HFFc6 (cell line): Measurements from ENCODE around the gene NEU2. TPM values are rescaled to one million over a fixed set of nuclear protein-coding genes. Genes with fewer than 3 reads are reported as not detected.
A peak's percentile ranks its signal among the peaks of the same experiment; 100 is the strongest.

Experiments
- DNase-seq: peaks from one replicate; pipeline ENCODE4 v3.0.0-alpha.2; 2018
- H3K27ac Mint-ChIP-seq: 2 replicates; pipeline ENCODE4 v1.8.0; 2020; ENCODE audit warnings: mild to moderate bottlenecking, mixed read lengths
- H3K27me3 Mint-ChIP-seq: 2 replicates; pipeline ENCODE4 v1.8.0; 2021; ENCODE audit warnings: mild to moderate bottlenecking, moderate library complexity, mixed read lengths; ENCODE audit not compliant: insufficient read depth
- H3K36me3 Mint-ChIP-seq: 2 replicates; pipeline ENCODE4 v1.8.0; 2021; ENCODE audit warnings: low read depth, mixed read lengths
- H3K4me1 Mint-ChIP-seq: 2 replicates; pipeline ENCODE4 v1.8.0; 2020; ENCODE audit warnings: low read depth, mixed read lengths
- H3K4me3 Mint-ChIP-seq: 2 replicates; pipeline ENCODE4 v1.8.0; 2020; ENCODE audit warnings: mild to moderate bottlenecking, moderate library complexity, mixed read lengths
- H3K9me3 Mint-ChIP-seq: 2 replicates; pipeline ENCODE4 v1.8.0; 2020; ENCODE audit warnings: mild to moderate bottlenecking, mixed read lengths
- CTCF ChIP-seq: fragments of 200-600 bp; sonication (generic); IDR thresholded peaks from 2 replicates; pipeline ENCODE4 v1.5.0; 2021; ENCODE audit warnings: antibody characterized with exemption, mild to moderate bottlenecking
- total RNA-seq, 6 experiments: library from RNA; stranded (reverse); fragmentation: NEBNext Ultra II Directional; extraction: Animal tissue kit (Norgen Biotek cat#: 25700); gene quantifications; 2 replicates in 1 of 6; 3 replicates in 5 of 6; pipeline ENCODE4 v1.2.3, GENCODE V29; 2021

Gene NEU2
- total RNA-seq, 6 experiments from 2014 or later: not detected

DNA sequence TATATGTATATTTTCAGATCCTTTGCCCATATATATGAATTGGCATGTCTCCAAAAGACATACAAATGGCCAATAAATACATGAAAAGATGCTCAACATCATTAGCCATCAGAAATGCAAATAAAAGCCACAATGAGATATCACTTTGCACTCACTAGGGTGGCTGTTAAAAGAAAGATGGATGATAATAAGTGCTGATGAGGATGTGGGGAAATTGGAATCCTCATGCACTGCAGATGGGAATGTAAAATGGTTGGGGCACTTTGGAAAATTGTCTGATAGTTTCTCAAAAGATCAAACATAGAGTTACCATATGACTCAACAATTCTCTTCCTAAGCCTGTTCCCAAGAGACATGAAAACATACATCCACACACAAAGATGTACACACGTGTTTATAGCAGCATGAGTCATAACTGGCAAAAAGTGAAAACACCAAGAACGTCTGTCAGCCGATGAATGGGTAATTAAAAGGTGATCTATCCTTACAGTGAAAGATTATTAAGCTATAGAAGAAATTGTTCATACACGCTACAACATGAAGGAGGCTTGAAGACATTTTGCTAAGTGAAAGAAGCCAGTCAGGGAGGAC is 39.1 kb upstream of the NEU2 start:
- Mint-ChIP-seq H3K36me3 (no peaks in the 10 kb centered on the region), H3K4me1 (peaks cover 12% of the 10 kb centered on the region), H3K27me3 (peaks cover 6% of the 10 kb centered on the region), H3K27ac (no peak overlapping the region), H3K4me3 (no peak overlapping the region), H3K9me3 (no peaks in the 10 kb centered on the region)
- TF ChIP-seq CTCF: no peak
- DNase-seq: no peak

- H3K4me1 Mint-ChIP-seq: peaks cover under 1% of the 10 kb centered on the region; the same call in 1 of the 2 replicates
- TF ChIP-seq CTCF: no peak
- DNase-seq: no peak
- no peak overlapping the region for H3K27ac Mint-ChIP-seq
- H3K4me3 Mint-ChIP-seq: no peak overlapping the region
- peaks cover 8% of the 10 kb centered on the region for H3K27me3 Mint-ChIP-seq
- H3K9me3 Mint-ChIP-seq: no peaks in the 10 kb centered on the region
- H3K36me3 Mint-ChIP-seq: no peaks in the 10 kb centered on the region
Observed at GRCh38 chr2:232994446-232994845, 38.0 kb upstream of the NEU2 start.

- no peaks in the 10 kb centered on the region for H3K9me3 Mint-ChIP-seq
- no peaks in the 10 kb centered on the region for H3K4me1 Mint-ChIP-seq
- DNase-seq: no peak
- peaks cover 17% of the 10 kb centered on the region for H3K27me3 Mint-ChIP-seq
- TF ChIP-seq CTCF: no peak
- H3K27ac Mint-ChIP-seq: no peak overlapping the region
- no peaks in the 10 kb centered on the region for H3K36me3 Mint-ChIP-seq
- no peak overlapping the region for H3K4me3 Mint-ChIP-seq
Observed at GRCh38 chr2:232997749-232998665, 34.5 kb upstream of the NEU2 start.

DNA sequence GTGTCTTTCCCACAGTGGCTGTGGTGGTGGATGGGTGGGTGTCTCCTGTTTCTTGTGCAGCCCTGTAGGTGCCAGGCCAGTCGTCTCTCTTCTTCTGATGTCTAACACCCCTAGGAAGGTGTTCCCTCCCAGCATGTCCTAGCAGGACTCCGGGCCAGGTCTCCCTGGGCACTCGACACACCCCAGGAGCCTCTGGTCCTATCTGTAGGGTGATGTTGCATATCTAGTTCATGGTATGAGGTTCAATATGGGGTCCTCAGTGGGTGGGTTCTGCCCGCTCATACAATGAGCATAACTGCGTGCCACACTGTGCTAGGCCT is 33.8 kb upstream of the NEU2 start:
- H3K27me3 Mint-ChIP-seq: peaks cover 22% of the 10 kb centered on the region
- no peaks in the 10 kb centered on the region for H3K9me3 Mint-ChIP-seq
- H3K27ac Mint-ChIP-seq: no peak overlapping the region
- H3K4me3 Mint-ChIP-seq: no peak overlapping the region
- H3K36me3 Mint-ChIP-seq: no peaks in the 10 kb centered on the region
- DNase-seq: no peak
- H3K4me1 Mint-ChIP-seq: no peaks in the 10 kb centered on the region
- no peak for TF ChIP-seq CTCF

- Mint-ChIP-seq H3K9me3 (no peaks in the 10 kb centered on the region), H3K27me3 (peaks cover 28% of the 10 kb centered on the region), H3K4me1 (no peaks in the 10 kb centered on the region), H3K4me3 (no peak overlapping the region), H3K36me3 (no peaks in the 10 kb centered on the region), H3K27ac (no peak overlapping the region)
- no peak for DNase-seq
- TF ChIP-seq CTCF: 0 out of 2 replicates have a peak, but pooled peaks have one; percentile 8
Observed at GRCh38 chr2:232999354-232999753, 33.1 kb upstream of the NEU2 start.
